SU-DHL-6 (cell line): ENCODE results near the gene SORL1.

Experiments
- EZH2phosphoT487 ChIP-seq: fragments of 200-600 bp; sonication (generic), shearing (Covaris generic); conservative IDR thresholded peaks from 2 replicates; pipeline ENCODE4 v1.6.1; 2018; ENCODE audit warnings: mild to moderate bottlenecking, antibody characterized with exemption, low read length, moderate library complexity, mixed read lengths
- TF ChIP-seq, protein P1 (sequence below): fragments of 200-600 bp; sonication (generic); IDR thresholded peaks from one replicate; pipeline ENCODE4 v1.5.1; 2017; ENCODE audit warnings: antibody characterized with exemption, mild to moderate bottlenecking, low read length, moderate library complexity; ENCODE audit not compliant: insufficient read depth, poor library complexity, severe bottlenecking

DNA sequence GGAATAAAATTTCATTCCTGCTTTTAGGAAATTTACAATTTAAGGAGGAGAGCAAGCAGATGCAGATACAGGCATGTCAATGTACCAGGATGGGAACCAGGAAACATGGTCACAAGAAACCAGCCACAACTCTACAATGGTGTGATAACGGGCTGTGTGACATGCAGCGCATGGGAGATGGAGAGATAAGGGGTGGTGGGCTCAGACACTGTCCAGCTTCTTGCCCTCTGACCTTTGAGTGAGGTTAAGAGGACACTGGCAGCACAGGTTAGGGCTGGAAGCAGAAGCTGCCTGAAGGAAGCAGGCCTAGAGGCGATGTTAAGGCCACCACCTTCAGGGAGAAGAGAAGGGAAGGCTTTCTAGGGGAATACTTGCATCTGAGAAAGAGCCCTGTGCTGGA, 3.0 kb downstream of the SORL1 start:
- TF ChIP-seq, protein P1, sequence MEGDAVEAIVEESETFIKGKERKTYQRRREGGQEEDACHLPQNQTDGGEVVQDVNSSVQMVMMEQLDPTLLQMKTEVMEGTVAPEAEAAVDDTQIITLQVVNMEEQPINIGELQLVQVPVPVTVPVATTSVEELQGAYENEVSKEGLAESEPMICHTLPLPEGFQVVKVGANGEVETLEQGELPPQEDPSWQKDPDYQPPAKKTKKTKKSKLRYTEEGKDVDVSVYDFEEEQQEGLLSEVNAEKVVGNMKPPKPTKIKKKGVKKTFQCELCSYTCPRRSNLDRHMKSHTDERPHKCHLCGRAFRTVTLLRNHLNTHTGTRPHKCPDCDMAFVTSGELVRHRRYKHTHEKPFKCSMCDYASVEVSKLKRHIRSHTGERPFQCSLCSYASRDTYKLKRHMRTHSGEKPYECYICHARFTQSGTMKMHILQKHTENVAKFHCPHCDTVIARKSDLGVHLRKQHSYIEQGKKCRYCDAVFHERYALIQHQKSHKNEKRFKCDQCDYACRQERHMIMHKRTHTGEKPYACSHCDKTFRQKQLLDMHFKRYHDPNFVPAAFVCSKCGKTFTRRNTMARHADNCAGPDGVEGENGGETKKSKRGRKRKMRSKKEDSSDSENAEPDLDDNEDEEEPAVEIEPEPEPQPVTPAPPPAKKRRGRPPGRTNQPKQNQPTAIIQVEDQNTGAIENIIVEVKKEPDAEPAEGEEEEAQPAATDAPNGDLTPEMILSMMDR: no peak
- no peak for TF ChIP-seq EZH2phosphoT487
